Left colon (tissue), 2 donors: ENCODE results near the gene ADSS1. TPM values are rescaled to one million over a fixed set of nuclear protein-coding genes. Genes with fewer than 3 reads are reported as not detected.

ENCODE experiments used
- ATAC-seq: fragments of 200-7000 bp; cut with Tn5 transposase; one replicate; pipeline ENCODE4 v1.9.1; 2020; ENCODE audit warnings: mild to moderate bottlenecking, moderate library complexity
- DNase-seq, 2 donors: peaks; one replicate each; pipeline ENCODE4 v3.0.0-alpha.2; 2020
- intact Hi-C, 2 donors: fragments of 100-400 bp; cut with DNase I in 1 of 2; cut with micrococcal nuclease in 1 of 2; formaldehyde crosslinking; loops; one replicate each; pipeline versions ENCODE4 v1.11.2 to v1.14.0; 2022; cut with DNase I, micrococcal nuclease
- total RNA-seq, 2 donors: library from RNA; stranded (reverse); fragmentation: NEBNext Ultra II Directional; extraction: Animal tissue kit (Norgen Biotek cat#: 25700); gene quantifications; one replicate each; pipeline ENCODE4 v1.2.1, GENCODE V29; 2021
- donor health status: DM: no; HTN: no; CAD: no.
- donor health status: DM: yes; HTN: yes; CAD: no.

ADSS1 gene
- total RNA-seq, 2 donors from 2014 or later: 3.3 to 4.4 TPM

GRCh38 chr14:104709387-104710039 lies 14.5 kb upstream of the ADSS1 start:
- DNase-seq (no peak), ATAC-seq (no peak)
- intact Hi-C loops: loop anchor here (5.0 kb wide), 1 partner anchor 57 kb away; no protein-coding TSS in a partner anchor

- DNase-seq (no peak), ATAC-seq (no peak)
- intact Hi-C loops: no loop called here
Measured at GRCh38 chr14:104710071-104710735, 13.8 kb upstream of the ADSS1 start.

DNA sequence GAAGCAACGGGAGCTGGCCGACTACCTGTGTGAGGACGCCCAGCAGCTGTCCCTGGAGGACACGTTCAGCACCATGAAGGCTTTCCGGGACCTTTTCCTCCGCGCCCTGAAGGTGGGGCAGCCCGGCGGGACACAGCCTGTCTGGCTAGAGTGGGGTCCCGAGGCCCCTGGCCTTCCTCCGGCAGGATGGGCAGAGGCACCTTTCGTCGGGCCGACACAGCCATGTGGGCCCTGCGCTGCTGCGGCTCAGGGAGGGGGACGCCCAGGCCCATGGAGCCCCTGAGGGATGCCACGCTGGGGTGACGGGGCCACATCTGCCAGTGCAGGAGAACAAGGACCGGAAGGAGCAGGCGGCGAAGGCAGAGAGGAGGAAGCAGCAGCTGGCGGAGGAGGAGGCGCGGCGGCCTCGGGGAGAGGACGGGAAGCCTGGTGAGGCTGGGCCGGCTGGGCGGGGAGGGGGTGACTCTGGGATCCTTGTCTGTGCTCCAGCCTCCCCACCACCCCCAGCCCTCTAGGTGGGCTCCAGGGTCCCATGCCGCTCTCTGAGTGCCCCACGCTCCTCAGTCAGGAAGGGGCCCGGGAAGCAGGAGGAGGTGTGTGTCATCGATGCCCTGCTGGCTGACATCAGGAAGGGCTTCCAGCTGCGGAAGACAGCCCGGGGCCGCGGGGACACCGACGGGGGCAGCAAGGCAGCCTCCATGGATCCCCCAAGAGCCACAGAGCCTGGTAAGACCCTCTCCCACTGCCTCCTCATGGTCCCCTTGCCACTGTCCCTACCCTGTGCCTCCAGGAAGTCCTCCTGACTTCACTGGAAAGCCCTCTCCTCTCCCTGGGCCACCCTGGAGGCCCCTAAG lies 10.9 kb upstream of the ADSS1 start:
- ATAC-seq (no peak), DNase-seq (no peak)
- intact Hi-C loops: no loop called here

DNA sequence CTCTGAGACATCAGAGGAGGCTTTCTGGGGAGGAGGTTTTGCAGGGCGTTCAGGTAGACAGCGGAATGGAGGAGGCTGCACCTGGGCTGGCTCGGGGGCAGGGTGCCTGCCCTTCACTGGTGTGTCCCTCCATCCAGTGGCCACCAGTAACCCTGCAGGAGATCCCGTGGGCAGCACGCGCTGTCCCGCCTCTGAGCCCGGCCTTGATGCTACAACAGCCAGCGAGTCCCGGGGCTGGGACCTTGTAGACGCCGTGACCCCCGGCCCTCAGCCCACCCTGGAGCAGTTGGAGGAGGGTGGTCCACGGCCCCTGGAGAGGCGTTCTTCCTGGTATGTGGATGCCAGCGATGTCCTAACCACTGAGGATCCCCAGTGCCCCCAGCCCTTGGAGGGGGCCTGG lies 10.0 kb upstream of the ADSS1 start:
- intact Hi-C loops: no loop called here
- ATAC-seq (no peak), DNase-seq (no peak)

GRCh38 chr14:104714681-104715080 lies 9.3 kb upstream of the ADSS1 start:
- no peak for ATAC-seq

DNA sequence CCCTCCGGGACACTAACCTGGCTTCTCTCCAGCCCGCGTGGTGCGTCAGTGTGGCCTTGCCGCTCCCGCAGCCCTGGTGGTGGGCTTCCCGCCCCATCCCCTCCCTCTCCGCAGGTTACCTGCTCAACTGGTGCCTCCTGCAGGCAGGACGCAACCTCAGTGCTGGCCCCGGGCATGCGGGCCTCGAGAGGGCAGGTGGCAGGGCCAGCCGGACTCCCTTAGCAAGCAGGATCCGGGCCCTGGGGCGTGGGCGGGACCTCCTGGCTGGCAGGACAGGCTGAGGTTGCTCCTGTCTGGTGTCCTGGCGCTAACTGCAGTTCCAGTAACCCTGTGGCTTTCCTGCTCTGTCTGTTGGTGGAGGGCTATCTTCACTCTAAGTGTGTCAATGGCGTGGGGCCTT lies 8.6 kb upstream of the ADSS1 start:
- intact Hi-C loops: no loop called here
- ATAC-seq (no peak), DNase-seq (no peak)

More at GRCh38 chr14:104714681-104715080, 9.3 kb upstream of the ADSS1 start:
- DNase-seq: no peak
- intact Hi-C loops: no loop called here

DNA sequence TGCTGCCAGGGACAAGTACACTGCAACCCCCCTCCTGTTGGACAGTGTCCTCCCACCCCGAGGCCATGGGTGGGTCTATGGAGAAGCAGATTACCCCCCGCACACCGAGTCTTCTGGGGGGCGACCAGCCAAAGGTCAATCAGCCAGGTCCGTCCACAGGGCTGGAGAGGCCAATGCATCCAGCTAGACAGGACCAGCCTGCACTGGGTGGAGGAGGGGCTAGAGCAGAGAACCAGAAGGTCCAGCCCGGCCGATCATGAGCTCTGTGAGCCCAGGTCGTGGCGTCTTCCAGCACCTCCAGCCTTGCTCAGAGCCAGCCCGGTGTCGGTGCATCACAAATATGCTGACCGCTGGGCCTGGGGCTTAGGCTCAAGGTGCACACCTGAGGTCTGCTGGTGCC lies 8.2 kb upstream of the ADSS1 start:
- DNase-seq (no peak), ATAC-seq (no peak)
- intact Hi-C loops: no loop called here

- intact Hi-C loops: no loop called here
- ATAC-seq (no peak), DNase-seq (no peak)
Measured at GRCh38 chr14:104717137-104717536, 6.9 kb upstream of the ADSS1 start.

GRCh38 chr14:104717646-104718045 lies 6.4 kb upstream of the ADSS1 start:
- no peak for DNase-seq
- intact Hi-C loops: no loop called here
- no peak for ATAC-seq

GRCh38 chr14:104718147-104718546 lies 5.9 kb upstream of the ADSS1 start:
- no peak for ATAC-seq
- intact Hi-C loops: no loop called here
- no peak for DNase-seq

DNA sequence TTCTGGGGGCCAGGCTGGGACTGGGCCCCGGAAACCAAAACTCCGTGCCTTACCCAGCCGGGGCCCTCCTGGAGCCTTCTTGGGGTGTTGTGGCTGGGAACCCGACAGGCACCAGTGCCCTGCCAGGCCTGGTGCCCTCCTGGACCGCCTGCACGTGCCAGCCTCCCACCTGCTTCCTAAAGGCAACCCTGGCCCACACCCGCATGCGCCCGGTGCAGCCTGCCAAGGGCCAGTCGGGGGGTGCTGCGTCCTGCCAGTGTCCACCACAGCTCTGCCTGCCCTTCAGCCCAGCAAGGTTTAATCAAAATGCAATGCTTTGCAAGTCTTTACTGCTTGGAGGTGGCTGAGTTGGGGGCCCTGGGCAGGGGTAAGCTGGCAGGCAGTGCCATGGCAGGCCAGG lies 5.2 kb upstream of the ADSS1 start:
- ATAC-seq (no peak), DNase-seq (no peak)
- intact Hi-C loops: no loop called here

DNA sequence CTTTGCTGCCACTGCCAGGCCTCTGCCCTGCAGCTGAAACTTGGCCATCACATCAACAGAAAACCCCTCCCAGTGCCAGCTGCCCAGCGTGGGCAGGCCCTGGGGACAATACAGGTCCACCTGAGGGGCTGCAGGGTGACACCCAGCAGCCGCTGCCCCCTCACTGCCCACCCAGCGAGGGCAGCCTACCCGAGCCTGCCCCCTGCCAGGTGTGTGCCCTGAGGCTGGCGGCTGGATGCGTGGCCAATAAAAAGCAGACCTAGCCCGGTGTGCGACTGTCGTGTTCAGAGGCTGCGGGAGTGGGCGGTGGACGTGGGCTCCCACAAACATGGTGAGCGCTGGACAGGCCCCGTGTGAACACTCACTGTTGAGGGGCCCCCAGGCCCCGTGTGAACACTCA lies 4.7 kb upstream of the ADSS1 start:
- ATAC-seq (no peak), DNase-seq (no peak)
- intact Hi-C loops: no loop called here

DNA sequence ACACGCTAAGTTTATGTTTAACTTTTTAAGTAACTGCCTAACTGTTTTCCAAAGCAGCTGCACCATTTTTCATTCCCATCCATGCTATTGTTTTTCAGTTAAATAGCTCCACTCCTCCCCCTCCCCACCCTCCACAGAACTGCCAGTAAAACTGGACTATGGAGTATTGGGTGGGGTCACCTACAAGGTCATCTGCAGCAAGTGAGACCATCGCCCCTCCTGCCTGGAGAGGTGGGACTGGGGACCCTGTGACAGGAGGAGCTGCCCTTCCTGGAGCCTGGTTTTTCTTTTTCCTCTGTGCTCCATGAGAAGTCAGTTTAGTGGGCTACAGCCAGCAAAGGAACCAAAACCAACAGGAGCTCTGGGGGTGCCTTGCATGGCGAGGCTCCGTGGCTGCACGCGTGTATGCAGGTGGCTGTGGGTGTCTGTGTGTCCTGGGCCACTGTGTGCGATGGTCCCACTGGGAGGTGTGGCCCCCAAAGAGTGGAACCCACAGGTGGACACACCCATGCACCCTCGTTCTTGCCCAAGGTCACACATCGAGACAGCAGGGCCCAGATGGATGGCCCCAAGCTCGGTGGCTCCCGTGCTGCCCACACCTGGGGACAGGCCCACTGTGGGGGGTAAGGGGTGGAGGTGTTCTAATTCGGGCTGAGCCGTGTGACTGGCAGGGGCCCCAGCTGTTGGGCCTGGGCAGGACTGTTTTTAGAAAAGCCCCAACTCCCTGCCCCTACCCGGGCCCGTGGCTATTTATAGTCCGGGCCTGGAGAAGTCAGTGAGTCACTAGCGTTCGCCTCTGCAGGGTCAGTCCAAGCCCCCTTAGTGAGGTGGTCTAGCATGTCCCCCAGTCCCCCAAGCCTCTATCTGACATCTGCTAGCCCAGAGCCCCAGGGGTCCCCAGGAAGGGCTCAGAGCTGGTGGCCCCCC lies 2.3 kb upstream of the ADSS1 start:
- intact Hi-C loops: no loop called here
- DNase-seq (no peak), ATAC-seq (no peak)

- ATAC-seq (peak; percentile 56), DNase-seq (peak in 1 of 2 donors; percentile 36)
- intact Hi-C loops: no loop called here
Measured at GRCh38 chr14:104722938-104723650, 935 bp upstream of the ADSS1 start.

DNA sequence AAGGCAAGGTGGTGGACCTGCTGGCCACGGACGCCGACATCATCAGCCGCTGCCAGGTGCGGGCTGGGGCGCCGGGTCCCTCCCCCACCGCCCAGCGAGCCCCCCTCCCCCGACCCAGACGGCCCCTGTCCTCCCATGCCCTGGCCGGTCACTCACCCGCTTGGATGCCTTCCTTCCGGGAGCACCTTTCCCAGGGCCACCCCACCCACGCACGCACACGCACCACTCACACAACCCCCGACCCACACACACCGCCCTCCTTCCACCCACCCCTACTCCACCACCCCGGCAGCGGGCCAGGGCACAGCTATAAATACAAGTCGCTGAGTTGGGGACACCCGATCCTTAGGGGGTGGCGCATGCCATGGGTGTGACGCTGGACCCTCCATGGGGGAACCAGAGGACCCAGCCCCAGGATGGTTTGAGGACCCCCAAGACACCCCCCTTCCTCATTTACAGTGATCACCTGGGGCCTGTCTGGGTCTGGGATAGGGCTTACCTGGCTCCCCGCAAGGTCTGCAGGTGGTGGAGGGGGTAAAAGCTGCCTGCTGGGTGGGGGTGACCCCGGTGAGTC lies 465 bp downstream of the ADSS1 start:
- peak; percentile 59 to 67 for DNase-seq
- peak; percentile 36 for ATAC-seq
- intact Hi-C loops: no loop called here

GRCh38 chr14:104724981-104725771 lies 1.1 kb downstream of the ADSS1 start:
- intact Hi-C loops: no loop called here
- ATAC-seq: peak; percentile 15
- peak in 1 of 2 donors; percentile 39 for DNase-seq
